GM10847 (cell line): ENCODE data around the gene FOXRED2.
A peak's percentile ranks its signal among the peaks of the same experiment; 100 is the strongest.

Source experiments
- POLR2A ChIP-seq: IDR thresholded peaks from 2 replicates; pipeline ENCODE4 v1.6.1; 2011; ENCODE audit not compliant: insufficient read length; ENCODE audit errors: extremely low read depth

FOXRED2 gene

GRCh38 chr22:36464715-36465231, 42.1 kb downstream of the FOXRED2 start:
- no peak for TF ChIP-seq POLR2A

- no peak for TF ChIP-seq POLR2A
These were observed 43.1 kb downstream of the FOXRED2 start for GRCh38 chr22:36463783-36464184.

GRCh38 chr22:36461665-36462649, 44.9 kb downstream of the FOXRED2 start:
- no peak for TF ChIP-seq POLR2A

- no peak for TF ChIP-seq POLR2A
These were observed 46.6 kb downstream of the FOXRED2 start for GRCh38 chr22:36460202-36460601.

GRCh38 chr22:36457688-36458450, 49.0 kb downstream of the FOXRED2 start:
- no peak for TF ChIP-seq POLR2A

- TF ChIP-seq POLR2A, result no peak
These were observed 50.4 kb downstream of the FOXRED2 start for GRCh38 chr22:36456464-36456845.

GRCh38 chr22:36455571-36456463, 51.0 kb downstream of the FOXRED2 start:
- no peak for TF ChIP-seq POLR2A

GRCh38 chr22:36454916-36455570, 51.8 kb downstream of the FOXRED2 start:
- TF ChIP-seq POLR2A, result peak; percentile 57

- no peak for TF ChIP-seq POLR2A
These were observed 52.9 kb downstream of the FOXRED2 start for GRCh38 chr22:36453855-36454378.

GRCh38 chr22:36452250-36452977, 54.4 kb downstream of the FOXRED2 start:
- TF ChIP-seq POLR2A, result no peak

GRCh38 chr22:36449596-36450175, 57.2 kb downstream of the FOXRED2 start:
- TF ChIP-seq POLR2A, result no peak

- no peak for TF ChIP-seq POLR2A
These were observed 59.2 kb downstream of the FOXRED2 start for GRCh38 chr22:36447632-36448031.

GRCh38 chr22:36445158-36445668, 61.6 kb downstream of the FOXRED2 start:
- TF ChIP-seq POLR2A, result no peak
